Ascending aorta (tissue), 2 donors: ENCODE measurements around the gene UCHL1. TPM values are rescaled to one million over a fixed set of nuclear protein-coding genes. Genes with fewer than 3 reads are reported as not detected.
"Not testable (repeated sequence)": the region's sequence is repeated elsewhere in the genome, so short reads cannot be mapped to it uniquely, and the experiment has no call there.

Source experiments
- DNase-seq, 2 donors: peaks; one replicate each; pipeline ENCODE4 v3.0.0-alpha.2; 2019; ENCODE audit warnings: low spot score in 2 of 2
- H3K27ac ChIP-seq, 2 donors: fragments of 200-600 bp; sonication (generic); one replicate each; pipeline ENCODE4 v1.5.1; 2016 to 2017; ENCODE audit warnings: mild to moderate bottlenecking in 1 of 2
- H3K27me3 ChIP-seq: fragments of 200-600 bp; sonication (generic); one replicate; pipeline ENCODE4 v1.5.1; 2017
- H3K36me3 ChIP-seq, 2 donors: fragments of 200-600 bp; sonication (generic); one replicate each; pipeline ENCODE4 v1.5.1; 2016
- H3K4me1 ChIP-seq, 2 donors: fragments of 200-600 bp; sonication (generic); one replicate each; pipeline ENCODE4 v1.5.1; 2016 to 2017; ENCODE audit warnings: mild to moderate bottlenecking in 1 of 2
- H3K4me3 ChIP-seq, 2 donors: fragments of 200-600 bp; sonication (generic); one replicate each; pipeline ENCODE4 v1.5.1; 2016 to 2017; ENCODE audit warnings: mild to moderate bottlenecking in 1 of 2
- H3K9me3 ChIP-seq, 2 donors: fragments of 200-600 bp; sonication (generic); one replicate each; pipeline ENCODE4 v1.5.1; 2016
- CTCF ChIP-seq, 3 experiments: fragments of 200-600 bp in 2 of 3; fragments of 450-650 bp in 1 of 3; sonication (generic) in 2 of 3; IDR thresholded peaks; one replicate each; pipeline ENCODE4 v1.5.1; 2016 to 2019; ENCODE audit warnings: antibody characterized with exemption in 3 of 3, mild to moderate bottlenecking in 1 of 3, moderate library complexity in 1 of 3
- intact Hi-C: fragments of 100-400 bp; cut with DNase I; formaldehyde crosslinking; loops from one replicate; pipeline ENCODE4 v1.15.1; 2023
- total RNA-seq: library from RNA; depleted of rRNA; stranded (reverse); fragments of >200 nt; gene quantifications from one replicate; pipeline ENCODE4 v1.1.0, GENCODE V29; 2016

UCHL1 gene
- total RNA-seq, 1 donor from 2014 or later: 119 TPM

GRCh38 chr4:41308398-41308797 is 51.7 kb downstream of the UCHL1 start:
- DNase-seq: no peak
- intact Hi-C loops: no loop called here
- H3K4me1 ChIP-seq: no peaks in the 10 kb centered on the region

GRCh38 chr4:41315426-41315825 is 58.7 kb downstream of the UCHL1 start:
- H3K27ac ChIP-seq, H3K4me1 ChIP-seq, H3K4me3 ChIP-seq, DNase-seq, intact Hi-C loops, H3K9me3 ChIP-seq, H3K27me3 ChIP-seq, H3K36me3 ChIP-seq: not testable (repeated sequence)

More at GRCh38 chr4:41308398-41308797, 51.7 kb downstream of the UCHL1 start:
- no peaks in the 10 kb centered on the region for H3K9me3 ChIP-seq
- H3K27me3 ChIP-seq: no peaks in the 10 kb centered on the region
- TF ChIP-seq CTCF (IDR thresholded peaks at IDR 0.05): no peak
- H3K36me3 ChIP-seq: no peaks in the 10 kb centered on the region
- H3K27ac ChIP-seq: no peak overlapping the region
- H3K4me3 ChIP-seq: no peak overlapping the region

- Histone ChIP-seq H3K27ac (no peak overlapping the region), H3K36me3 (no peaks in the 10 kb centered on the region), H3K9me3 (no peaks in the 10 kb centered on the region), H3K4me1 (no peaks in the 10 kb centered on the region), H3K4me3 (no peak overlapping the region), H3K27me3 (no peaks in the 10 kb centered on the region)
- TF ChIP-seq CTCF (IDR thresholded peaks at IDR 0.05): no peak
- intact Hi-C loops: no loop called here
- no peak for DNase-seq
Measured at GRCh38 chr4:41315862-41316261, 59.1 kb downstream of the UCHL1 start.

Other genes starting within 250 kb of the UCHL1 start
- gene APBB2, start 42.4 kb upstream of the UCHL1 start, total RNA-seq: 51.4 TPM